HG02852 (cell line): ENCODE data around the gene SLC29A3.

Source experiments
- ATAC-seq: cut with Tn5 transposase; IDR thresholded peaks from one replicate; pipeline ENCODE4 v1.9.1; 2021; ENCODE audit warnings: mild to moderate bottlenecking, moderate library complexity; ENCODE audit not compliant: unreplicated experiment

The SLC29A3 gene

DNA sequence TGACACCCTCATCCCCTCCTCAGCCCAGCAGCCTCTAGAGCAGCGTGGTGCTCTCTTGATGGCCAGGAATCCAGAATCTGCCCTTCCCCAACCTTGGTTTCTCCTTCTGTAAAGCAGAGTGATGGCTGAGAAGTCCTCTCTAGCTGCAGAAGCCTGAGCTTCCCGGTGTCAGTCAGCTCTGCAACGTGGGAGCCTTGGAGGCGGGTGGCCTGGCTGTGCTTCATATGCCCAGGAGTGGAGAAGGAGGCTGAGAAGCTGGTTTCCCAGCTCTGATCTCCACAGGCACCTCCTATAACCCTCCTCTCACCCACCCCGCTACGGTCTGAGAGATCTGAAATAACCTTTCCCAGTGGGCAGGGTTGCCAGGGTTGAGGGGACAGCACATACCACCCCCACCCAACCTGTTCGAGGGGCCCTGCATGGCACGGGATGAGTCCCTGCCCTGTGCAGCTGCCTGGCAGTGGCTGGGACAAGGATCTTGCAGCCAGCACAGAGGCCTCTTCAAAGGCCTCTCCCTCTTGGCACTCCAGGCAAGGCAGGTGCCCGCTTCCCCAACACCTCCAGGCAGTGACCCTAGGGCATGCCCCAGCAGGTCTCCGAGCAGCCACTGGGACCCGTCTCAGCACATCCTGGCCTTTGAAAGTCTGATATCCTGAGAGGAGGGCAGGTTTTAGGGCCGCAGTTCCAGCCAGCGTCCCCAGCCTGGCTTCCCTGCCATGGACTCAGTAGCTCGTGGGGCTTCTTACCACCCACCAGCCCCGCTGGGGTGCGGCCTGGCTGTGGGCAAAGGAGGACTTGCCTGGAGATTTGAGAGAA, 18.3 kb upstream of the SLC29A3 start:
- no peak for ATAC-seq

GRCh38 chr10:71301371-71301916, 17.6 kb upstream of the SLC29A3 start:
- ATAC-seq, result no peak

DNA sequence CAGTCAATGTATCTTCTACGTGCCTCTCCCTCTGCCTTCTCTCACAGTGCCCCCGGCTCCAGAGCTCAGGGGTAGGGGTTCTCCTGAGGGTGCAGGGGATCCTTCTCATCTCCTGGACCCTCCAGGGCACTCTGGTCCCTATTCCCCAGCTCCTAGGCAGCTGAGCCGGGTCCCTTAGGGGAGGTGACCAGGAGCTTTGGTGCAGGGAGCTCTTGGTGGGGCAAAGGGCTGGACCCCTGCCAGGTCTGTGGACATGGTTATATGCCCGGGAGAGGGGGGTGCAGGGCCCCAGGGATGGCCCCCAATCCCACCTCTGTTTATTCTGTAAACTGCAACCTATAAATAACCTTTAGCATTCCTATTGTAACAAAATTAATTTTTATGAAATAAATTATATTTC, 16.6 kb upstream of the SLC29A3 start:
- no peak for ATAC-seq

DNA sequence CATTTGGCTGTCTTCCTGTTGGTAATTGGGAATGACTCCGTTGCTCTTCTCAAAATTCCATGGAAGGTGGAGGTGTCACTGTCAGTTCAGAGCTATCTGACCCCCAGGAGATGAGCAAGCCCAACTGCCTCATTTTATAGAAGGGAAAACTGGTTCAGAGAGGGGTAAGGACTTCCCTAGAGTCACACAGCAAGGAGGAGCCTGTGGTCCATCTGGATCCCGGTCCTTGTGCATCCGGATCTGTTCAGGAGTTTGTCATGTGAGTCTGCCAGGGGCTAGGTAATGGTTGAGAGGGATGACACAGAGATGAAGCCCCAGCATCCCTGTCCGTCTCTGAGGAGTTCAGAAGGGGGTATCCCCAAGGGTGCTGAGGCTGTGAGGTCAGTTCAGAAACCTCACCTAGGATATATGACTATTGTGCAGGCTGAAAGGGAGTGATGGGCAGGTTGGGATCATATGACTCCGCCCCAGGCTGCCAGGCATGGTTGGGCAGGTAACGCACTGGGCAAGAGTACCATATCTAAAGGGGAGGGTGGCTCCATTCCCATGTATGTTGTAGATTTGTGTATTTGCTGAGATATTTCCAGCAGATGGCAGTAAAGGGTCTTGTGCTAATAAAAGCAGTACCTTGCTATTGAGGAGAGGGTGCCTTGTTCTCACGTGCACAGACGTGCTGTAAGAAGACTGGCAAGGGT, 16.0 kb upstream of the SLC29A3 start:
- no peak for ATAC-seq

DNA sequence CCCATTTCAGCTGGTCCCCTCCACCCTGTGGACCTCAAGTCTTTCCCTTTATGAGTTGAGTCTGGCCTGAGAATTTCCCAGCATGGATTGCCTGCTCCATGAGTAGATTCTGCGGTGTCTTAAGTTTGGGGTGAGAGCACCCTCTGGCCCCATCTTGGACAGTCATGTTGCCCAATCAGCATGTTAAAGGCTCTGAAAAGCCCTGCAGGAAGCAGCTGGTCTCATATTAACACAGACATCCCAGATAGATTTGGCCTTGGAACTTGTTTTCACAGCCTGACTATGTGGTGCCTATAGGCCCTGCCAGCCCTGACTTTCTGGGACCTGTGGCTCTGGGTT, 15.5 kb upstream of the SLC29A3 start:
- ATAC-seq, result no peak

DNA sequence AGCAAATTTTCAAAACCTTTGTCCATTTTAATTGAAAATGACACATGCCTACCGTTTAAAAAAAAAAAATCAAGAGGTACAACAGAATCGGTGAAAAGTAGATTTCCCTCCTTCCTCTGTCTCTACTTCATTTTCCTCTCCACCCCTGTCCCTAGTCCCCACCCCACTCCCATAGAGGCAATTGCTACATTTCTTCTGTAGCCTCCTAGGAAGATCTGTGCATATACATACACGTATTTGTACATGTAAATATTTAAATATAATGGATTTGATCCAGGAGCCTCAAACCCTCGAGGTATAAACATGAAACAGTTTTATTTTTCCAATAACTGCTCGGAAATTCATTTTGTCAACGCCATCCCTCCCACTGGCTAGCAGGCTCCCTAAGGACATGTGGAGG, 14.1 kb upstream of the SLC29A3 start:
- ATAC-seq, result no peak

GRCh38 chr10:71306979-71307378, 12.1 kb upstream of the SLC29A3 start:
- no peak for ATAC-seq

DNA sequence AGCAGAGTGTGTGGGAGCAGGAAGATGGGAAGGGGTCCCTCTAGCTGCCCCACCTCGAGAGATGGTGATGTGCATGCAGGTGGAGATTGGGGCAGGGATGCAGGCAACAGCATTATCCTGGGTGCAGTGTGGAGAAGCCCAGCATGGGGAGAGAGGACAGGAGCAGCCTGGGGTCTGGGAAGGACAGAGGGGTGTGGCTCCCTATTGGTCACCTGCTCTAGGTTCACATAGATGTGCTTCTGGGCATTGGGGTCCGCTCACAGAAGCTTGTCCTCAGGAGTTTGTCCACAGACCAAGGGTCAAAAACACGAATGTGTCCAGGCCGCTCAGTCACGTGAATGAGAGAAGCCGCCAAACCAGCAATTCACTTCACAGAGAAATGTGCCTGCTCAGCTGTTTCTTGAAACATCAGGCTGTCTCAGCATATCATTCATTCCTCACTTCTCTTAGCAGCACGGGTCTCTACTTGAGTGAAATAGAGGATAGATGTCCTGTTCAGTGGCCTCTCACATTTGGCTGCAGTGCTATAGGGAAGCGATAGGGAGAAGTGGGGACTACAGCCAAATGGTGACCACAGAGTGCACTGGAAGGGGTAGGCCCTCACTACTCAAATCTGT, 11.5 kb upstream of the SLC29A3 start:
- no peak for ATAC-seq

DNA sequence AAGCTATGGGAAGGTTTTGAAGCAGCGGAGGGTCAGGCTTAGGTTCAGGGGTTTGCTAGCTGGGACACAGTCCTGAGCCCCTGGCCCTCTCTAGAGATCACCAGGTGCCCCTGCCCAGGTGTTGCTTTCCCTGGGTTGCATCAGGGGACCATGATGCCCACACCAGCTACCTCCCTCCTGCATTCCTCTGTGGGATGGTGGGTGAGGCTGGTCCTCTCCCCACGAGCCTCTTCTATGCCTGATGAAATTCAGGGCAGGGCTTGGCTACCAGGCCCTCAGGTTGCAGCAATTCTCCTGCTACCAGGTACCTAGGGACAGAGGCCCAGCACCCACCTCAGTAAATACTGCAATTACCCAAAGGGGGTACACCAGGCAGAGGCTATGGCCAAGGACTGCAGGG, 10.8 kb upstream of the SLC29A3 start:
- ATAC-seq, result no peak

GRCh38 chr10:71308985-71309384, 10.1 kb upstream of the SLC29A3 start:
- ATAC-seq, result no peak

DNA sequence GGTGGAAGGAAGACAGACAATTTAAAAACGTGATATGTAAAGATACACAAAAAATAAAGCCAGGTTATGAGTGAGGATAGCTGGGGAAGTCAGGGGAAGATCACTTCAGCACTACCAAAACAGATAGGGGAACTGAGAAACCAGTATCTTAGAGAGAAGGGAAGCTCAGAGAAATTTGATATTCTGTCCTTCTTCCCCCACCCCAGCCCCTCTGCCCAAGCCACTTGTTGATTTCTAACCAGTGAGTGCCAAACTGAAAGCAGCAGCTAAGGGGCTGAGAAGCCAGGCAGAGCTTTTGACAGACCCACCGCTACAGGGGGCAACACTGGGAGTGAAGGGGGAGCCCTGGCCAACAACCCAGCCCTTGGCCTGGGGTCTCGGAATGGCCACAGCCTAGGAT, 9.1 kb upstream of the SLC29A3 start:
- no peak for ATAC-seq

- ATAC-seq, result no peak
These were observed 6.8 kb upstream of the SLC29A3 start for GRCh38 chr10:71312220-71312619.

GRCh38 chr10:71312811-71313789, 6.0 kb upstream of the SLC29A3 start:
- no peak for ATAC-seq

GRCh38 chr10:71314028-71314693, 4.9 kb upstream of the SLC29A3 start:
- no peak for ATAC-seq

DNA sequence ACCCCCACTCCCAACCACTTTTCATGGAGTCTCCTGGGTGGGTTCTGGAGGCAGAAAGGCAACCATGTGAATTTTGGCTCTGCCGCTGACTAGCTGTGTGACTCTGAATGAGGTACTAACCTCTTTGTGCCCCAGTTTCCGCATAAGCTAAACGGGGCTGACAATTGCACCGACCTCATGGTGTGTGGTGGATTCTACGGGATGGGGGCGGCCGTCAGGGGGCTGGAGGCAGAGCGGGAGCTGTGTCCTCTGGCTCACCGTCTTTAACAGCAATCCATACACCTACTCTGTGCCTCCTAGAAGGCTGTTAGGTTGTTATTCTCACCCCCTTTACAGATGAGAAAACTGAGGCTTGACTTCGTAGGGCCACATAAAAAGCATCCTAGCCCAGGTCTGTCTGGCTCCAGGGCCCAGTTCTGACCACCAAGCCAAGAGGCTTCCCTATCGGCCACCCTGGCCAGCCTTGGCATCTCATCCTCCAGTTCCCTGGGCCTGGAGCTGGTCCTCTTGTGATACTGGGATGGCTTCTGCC, 4.3 kb upstream of the SLC29A3 start:
- no peak for ATAC-seq

- no peak for ATAC-seq
These were observed 2.8 kb upstream of the SLC29A3 start for GRCh38 chr10:71316056-71316785.

DNA sequence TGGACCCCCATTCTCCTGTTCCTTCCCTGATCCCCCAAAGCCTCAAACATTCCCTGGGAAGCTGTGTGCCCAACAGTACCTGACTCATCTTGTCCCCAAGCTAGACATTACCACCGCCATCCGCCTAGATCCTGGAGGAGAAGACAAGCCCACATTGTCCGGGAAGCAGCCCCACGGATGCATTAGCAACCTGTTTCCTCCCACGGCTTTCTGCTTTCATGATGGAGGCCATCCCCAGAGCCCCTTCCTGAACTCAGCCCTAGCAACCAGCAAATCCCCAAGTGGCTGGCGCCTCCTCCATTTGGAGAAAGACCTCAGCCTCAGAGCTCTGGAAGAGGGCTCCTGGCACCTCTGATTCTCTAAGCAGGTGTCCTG, 2.3 kb upstream of the SLC29A3 start:
- no peak for ATAC-seq

GRCh38 chr10:71317739-71318138, 1.3 kb upstream of the SLC29A3 start:
- ATAC-seq, result no peak

DNA sequence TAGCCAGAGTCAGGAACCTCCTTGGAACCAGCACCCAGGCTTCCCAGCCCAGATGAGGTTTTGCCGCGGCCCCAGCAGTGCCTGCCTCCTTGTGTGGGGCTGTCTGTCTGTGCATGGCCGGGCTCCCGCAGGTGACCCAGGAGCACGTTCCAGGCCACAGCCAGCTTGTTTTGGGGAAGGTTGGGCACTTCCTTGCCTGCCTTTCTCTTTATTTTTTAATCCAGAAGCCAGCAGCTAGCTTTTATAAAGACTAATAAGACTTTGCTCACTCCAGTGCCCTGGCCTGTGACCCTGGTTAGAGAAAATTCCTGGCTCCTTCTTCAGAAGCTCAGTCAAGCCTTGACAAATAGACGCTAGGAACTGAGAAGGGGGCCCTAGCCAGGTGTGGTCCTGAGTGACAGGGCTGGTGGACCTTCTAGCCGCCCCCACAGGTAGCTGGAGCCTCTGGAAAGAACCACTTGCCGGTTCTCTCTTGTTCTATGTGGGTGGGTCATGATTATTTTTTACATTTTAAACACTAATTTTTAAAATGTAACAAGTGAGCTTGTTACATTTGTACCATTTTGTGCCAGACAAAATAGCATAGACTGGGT, 837 bp downstream of the SLC29A3 start:
- no peak for ATAC-seq
